ENCODE data around the gene HORMAD2.

GRCh38 chr22:30080805-30081204 lies 541 bp downstream of the HORMAD2 start:
- TF ChIP-seq CTCF (IDR thresholded peaks at IDR 0.05) (no peak), POLR2A (IDR thresholded peaks at IDR 0.05) (no peak)

Data from thyroid gland (tissue), 4 donors.